Stimulated activated CD4-positive, alpha-beta T cell treated with anti-CD3 and anti-CD28 coated beads, Interleukin-1b, Interleukin-23, amount 100 ng/mL, for 1 hour (primary cell): ENCODE results near the gene C10orf67.
"Not testable (repeated sequence)": the region's sequence is repeated elsewhere in the genome, so short reads cannot be mapped to it uniquely, and the experiment has no call there.

ENCODE experiments used
- DNase-seq, 2 donors: peaks; one replicate each; pipeline ENCODE4 v3.0.0-alpha.2; 2020; ENCODE audit warnings: low read depth in 2 of 2

The C10orf67 gene

GRCh38 chr10:23362879-23363792, 18.5 kb upstream of the C10orf67 start:
- no peak for DNase-seq

GRCh38 chr10:23362069-23362830, 17.7 kb upstream of the C10orf67 start:
- no peak for DNase-seq

- no peak for DNase-seq
Measured at GRCh38 chr10:23361665-23362064, 17.1 kb upstream of the C10orf67 start.

DNA sequence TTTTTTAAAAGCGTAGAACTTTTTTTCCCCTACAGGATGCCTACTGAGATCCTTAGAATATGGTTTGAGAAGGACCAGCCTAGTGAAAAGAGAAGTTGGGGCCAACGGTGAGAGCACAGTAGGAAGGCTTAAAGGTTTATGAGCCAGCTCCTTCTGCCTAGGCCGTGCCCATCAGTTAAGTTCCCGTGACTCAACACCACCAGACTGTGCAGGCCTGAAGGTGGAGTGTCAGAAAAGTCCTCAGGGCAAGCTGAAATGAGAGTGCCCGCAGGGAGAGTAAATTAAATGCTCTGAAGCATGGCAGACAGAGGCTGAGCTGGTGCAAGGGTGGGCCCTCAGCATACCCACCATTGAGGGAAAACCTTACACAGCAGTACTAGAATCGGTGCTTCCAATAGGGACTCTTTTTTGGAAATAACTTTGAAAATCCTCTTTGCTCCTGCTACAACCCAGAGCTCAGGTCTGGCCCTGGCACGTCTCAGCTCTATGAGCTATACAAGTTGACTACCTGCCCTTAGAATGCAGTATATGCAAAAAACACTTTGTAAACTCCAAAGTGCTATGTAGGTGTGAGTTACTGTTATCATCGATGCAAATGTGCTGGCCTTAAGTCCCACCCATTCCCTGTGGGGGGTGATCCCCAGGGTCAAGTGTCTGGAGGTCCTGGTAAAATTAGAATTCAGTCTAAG, 15.2 kb upstream of the C10orf67 start:
- no peak for DNase-seq

GRCh38 chr10:23358357-23358756, 13.8 kb upstream of the C10orf67 start:
- no peak for DNase-seq

- no peak for DNase-seq
Measured at GRCh38 chr10:23354630-23355279, 10.2 kb upstream of the C10orf67 start.

DNA sequence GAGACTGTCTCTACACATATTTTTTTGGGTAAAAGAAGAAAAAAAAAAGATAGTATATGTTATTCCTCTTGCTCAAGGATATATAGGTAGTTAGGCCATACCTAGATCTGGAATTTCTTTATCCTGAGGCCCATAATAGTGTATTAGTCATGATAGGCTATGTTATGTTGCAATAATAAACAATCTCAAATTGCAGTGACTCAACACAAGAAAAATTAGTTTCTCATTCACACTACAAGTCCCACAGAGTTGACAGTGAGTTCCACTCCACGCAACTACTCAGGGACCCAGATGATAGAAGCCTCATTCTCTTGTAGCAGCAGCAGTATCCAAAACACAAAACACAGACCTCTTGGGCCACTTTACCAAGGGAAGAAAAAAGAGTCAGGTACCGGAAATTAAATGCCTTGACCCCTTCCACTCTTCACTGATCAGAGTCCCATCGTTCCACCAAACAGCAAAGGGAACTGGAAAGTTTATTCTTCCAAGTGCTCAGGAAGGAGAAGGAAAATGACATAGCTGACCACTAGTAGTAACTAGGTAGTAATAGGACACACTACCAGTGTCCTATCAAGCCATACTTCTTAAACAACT, 7.4 kb upstream of the C10orf67 start:
- DNase-seq = no peak

GRCh38 chr10:23350706-23351105, 6.1 kb upstream of the C10orf67 start:
- DNase-seq = not testable (repeated sequence)

GRCh38 chr10:23345861-23346260, 1.3 kb upstream of the C10orf67 start:
- no peak for DNase-seq

DNA sequence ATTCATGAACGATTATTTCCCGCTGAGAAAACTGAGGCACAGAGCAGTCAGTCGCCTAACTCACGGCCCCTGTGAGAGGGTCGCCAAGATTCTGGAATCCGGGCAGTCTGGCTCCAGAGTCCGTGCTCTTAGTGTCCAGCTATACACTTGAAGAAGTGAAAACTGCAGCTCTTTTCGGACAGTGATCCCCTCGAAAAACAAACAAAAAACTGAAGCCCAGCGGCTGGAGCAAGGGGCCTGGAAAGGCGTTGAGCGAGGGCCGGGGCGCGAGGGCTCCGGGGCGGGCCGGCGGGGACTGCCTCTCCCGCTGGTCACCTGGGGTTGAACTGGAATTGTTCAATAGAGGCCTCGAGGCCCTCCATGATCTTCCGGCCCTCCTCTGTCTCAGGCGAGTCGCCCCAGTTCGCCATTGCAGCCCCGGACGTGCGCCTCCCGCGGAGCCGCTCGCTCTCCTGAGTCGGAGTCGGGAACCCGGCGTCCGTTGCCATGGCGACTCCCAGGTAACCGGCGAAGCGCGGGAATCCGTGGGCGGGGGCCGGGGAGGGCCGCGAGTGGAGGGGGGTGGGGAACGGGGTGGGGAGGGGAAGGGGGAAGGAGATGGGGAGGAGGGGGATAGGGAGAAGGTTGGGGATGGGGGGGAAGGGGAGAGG, 881 bp downstream of the C10orf67 start:
- no peak for DNase-seq

- DNase-seq = no peak
Measured at GRCh38 chr10:23342213-23342884, 2.2 kb downstream of the C10orf67 start.

- DNase-seq = no peak
Measured at GRCh38 chr10:23341004-23341403, 3.6 kb downstream of the C10orf67 start.

GRCh38 chr10:23340354-23340753, 4.2 kb downstream of the C10orf67 start:
- no peak for DNase-seq

DNA sequence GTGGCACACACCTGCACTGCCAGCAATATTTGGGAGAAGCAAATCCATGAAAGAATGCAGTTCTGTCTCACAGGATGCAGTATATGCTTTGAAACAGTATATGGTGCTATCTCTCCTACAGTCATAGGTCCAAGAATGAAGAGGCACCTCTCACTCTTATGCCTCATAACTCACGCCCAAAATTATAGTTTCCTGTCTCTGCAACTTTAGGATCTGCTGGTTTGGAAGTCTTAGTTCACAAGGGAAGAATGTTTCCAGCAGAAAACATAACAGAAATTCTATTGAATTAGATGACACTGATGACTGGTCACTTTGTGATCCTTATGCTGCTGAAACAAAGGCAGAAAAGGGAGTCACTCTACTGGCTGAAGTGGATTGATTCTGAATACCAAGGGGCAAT, 5.7 kb downstream of the C10orf67 start:
- DNase-seq = no peak

GRCh38 chr10:23338155-23338828, 6.3 kb downstream of the C10orf67 start:
- DNase-seq = no peak

- DNase-seq = no peak
Measured at GRCh38 chr10:23337616-23338015, 7.0 kb downstream of the C10orf67 start.

- no peak for DNase-seq
Measured at GRCh38 chr10:23331567-23332301, 12.9 kb downstream of the C10orf67 start.

GRCh38 chr10:23330948-23331347, 13.6 kb downstream of the C10orf67 start:
- DNase-seq = no peak
